ENCODE data around the gene SEH1L.

The SEH1L gene

DNA sequence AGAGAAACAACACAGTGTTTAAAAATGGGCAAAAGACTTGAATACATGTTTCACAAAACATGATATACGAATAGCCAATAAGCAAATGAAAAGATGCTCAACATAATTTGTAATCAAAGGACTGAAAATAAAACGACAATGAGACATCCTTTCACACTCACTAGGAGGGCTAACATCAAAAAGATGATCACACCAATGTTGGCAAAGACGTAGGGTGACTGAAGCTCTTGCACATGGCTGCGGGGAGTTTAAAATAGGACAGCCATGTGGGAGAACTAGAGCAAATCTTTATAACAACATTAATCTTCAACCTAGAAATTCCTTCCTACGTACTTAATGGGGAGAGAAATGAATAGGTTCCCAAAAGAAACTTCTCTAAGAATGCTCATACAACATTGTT lies 19.2 kb upstream of the SEH1L start:
- DNase-seq (ENCODE audit: low read depth) = no peak
- no peak overlapping the region for H3K4me3 ChIP-seq (ENCODE audit: low read depth, low read length)
- TF ChIP-seq, protein P1, sequence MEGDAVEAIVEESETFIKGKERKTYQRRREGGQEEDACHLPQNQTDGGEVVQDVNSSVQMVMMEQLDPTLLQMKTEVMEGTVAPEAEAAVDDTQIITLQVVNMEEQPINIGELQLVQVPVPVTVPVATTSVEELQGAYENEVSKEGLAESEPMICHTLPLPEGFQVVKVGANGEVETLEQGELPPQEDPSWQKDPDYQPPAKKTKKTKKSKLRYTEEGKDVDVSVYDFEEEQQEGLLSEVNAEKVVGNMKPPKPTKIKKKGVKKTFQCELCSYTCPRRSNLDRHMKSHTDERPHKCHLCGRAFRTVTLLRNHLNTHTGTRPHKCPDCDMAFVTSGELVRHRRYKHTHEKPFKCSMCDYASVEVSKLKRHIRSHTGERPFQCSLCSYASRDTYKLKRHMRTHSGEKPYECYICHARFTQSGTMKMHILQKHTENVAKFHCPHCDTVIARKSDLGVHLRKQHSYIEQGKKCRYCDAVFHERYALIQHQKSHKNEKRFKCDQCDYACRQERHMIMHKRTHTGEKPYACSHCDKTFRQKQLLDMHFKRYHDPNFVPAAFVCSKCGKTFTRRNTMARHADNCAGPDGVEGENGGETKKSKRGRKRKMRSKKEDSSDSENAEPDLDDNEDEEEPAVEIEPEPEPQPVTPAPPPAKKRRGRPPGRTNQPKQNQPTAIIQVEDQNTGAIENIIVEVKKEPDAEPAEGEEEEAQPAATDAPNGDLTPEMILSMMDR (IDR thresholded peaks at IDR 0.05; ENCODE audit: low read depth, low read length, missing control alignments) = no peak

- no peak for DNase-seq (ENCODE audit: low read depth)
- no peak overlapping the region for H3K4me3 ChIP-seq (ENCODE audit: low read depth, low read length)
- TF ChIP-seq, protein P1 (IDR thresholded peaks at IDR 0.05; ENCODE audit: low read depth, low read length, missing control alignments) = no peak
Observed at GRCh38 chr18:12929477-12930083, 18.2 kb upstream of the SEH1L start.

- TF ChIP-seq, protein P1 (IDR thresholded peaks at IDR 0.05; ENCODE audit: low read depth, low read length, missing control alignments) = no peak
- no peak for DNase-seq (ENCODE audit: low read depth)
- no peak overlapping the region for H3K4me3 ChIP-seq (ENCODE audit: low read depth, low read length)
Observed at GRCh38 chr18:12930376-12930775, 17.4 kb upstream of the SEH1L start.

DNA sequence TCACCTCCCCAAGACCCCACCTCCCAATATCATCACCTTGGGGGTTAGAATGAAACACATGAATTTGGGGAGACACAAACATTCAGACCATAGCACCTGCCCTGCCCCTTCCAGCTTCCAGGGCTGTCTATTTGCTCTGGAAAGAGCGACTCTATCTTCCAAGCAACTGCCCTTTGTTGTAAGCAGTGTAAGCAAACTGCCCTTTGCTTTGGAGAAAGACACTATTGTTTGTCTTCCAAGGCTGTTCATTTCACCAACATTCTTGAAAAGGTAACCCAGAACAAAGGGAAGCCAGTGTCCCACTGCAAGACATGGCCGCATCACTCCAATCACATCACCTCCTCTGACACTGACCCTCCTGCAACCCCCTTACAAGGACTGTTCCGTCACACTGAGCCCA lies 16.9 kb upstream of the SEH1L start:
- no peak overlapping the region for H3K4me3 ChIP-seq (ENCODE audit: low read depth, low read length)
- DNase-seq (ENCODE audit: low read depth) = no peak
- TF ChIP-seq, protein P1 (IDR thresholded peaks at IDR 0.05; ENCODE audit: low read depth, low read length, missing control alignments) = no peak

DNA sequence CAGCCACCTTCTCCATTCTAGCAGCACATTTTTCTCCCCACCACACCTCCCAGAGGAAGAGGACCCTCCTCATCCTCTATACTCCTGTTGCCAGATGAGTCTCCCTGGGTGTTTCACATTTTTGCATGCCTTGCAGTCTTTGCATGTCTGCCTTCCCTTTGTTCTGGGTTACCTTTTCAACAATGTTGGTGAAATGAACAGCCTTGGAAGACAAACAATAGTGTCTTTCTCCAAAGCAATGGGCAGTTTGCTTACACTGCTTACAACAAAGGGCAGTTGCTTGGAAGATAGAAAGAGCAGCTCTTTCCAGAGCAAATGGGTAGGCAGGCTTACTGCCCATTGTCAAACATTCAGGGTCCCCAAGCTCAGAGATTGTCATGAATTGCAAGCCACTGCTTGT lies 14.5 kb upstream of the SEH1L start:
- no peak overlapping the region for H3K4me3 ChIP-seq (ENCODE audit: low read depth, low read length)
- DNase-seq (ENCODE audit: low read depth) = no peak
- TF ChIP-seq, protein P1 (IDR thresholded peaks at IDR 0.05; ENCODE audit: low read depth, low read length, missing control alignments) = no peak

- TF ChIP-seq, protein P1 (IDR thresholded peaks at IDR 0.05; ENCODE audit: low read depth, low read length, missing control alignments) = peak; percentile 96
- DNase-seq (ENCODE audit: low read depth) = peak; percentile 49
- H3K4me3 ChIP-seq (ENCODE audit: low read depth, low read length) = no peak overlapping the region
Observed at GRCh38 chr18:12934454-12935071, 13.2 kb upstream of the SEH1L start.

GRCh38 chr18:12939162-12939561 lies 8.6 kb upstream of the SEH1L start:
- DNase-seq (ENCODE audit: low read depth) = no peak
- H3K4me3 ChIP-seq (ENCODE audit: low read depth, low read length) = no peak overlapping the region
- TF ChIP-seq, protein P1 (IDR thresholded peaks at IDR 0.05; ENCODE audit: low read depth, low read length, missing control alignments) = no peak

Measured in GM12864 (cell line).